Loucy (cell line): ENCODE measurements around the gene CASK.

Source experiments
- H2AFZ ChIP-seq: fragments of 200-600 bp; sonication (generic); 2 replicates; pipeline ENCODE4 v1.6.0; 2016; ENCODE audit warnings: antibody characterized with exemption, mild to moderate bottlenecking, low read length, moderate library complexity
- H3F3A ChIP-seq: fragments of 200-600 bp; 2 replicates; pipeline ENCODE4 v1.6.0; 2016; ENCODE audit warnings: antibody characterized with exemption, low read depth, mild to moderate bottlenecking
- H3K27me3 ChIP-seq: fragments of 200-600 bp; sonication (generic); 2 replicates; pipeline ENCODE4 v1.6.1; 2014; ENCODE audit warnings: low read length, mild to moderate bottlenecking; ENCODE audit not compliant: insufficient read depth, poor library complexity, severe bottlenecking
- H3K36me3 ChIP-seq: fragments of 200-600 bp; sonication (generic); 2 replicates; pipeline ENCODE4 v1.6.1; 2016; ENCODE audit warnings: low read length; ENCODE audit not compliant: insufficient read depth
- H3K4me1 ChIP-seq: fragments of 200-600 bp; sonication (generic); 2 replicates; pipeline ENCODE4 v1.5.1; 2014; ENCODE audit warnings: low read length, mild to moderate bottlenecking; ENCODE audit not compliant: insufficient read depth, poor library complexity, severe bottlenecking
- H3K4me2 ChIP-seq: fragments of 200-600 bp; sonication (generic); 2 replicates; pipeline ENCODE4 v1.6.0; 2014; ENCODE audit warnings: antibody characterized with exemption, low read length, low read depth, mild to moderate bottlenecking; ENCODE audit not compliant: poor library complexity, severe bottlenecking
- H3K4me3 ChIP-seq: fragments of 200-600 bp; sonication (generic); 2 replicates; pipeline ENCODE4 v1.5.1; 2014; ENCODE audit warnings: low read length, mild to moderate bottlenecking, mixed read lengths; ENCODE audit not compliant: poor library complexity, severe bottlenecking
- H3K79me2 ChIP-seq: fragments of 200-600 bp; sonication (generic); 2 replicates; pipeline ENCODE4 v1.6.1; 2014; ENCODE audit warnings: low read length; ENCODE audit not compliant: insufficient read depth
- H3K9ac ChIP-seq: fragments of 200-600 bp; sonication (generic); 2 replicates; pipeline ENCODE4 v1.6.0; 2014; ENCODE audit warnings: mild to moderate bottlenecking, low read depth, low read length, moderate library complexity; ENCODE audit not compliant: poor library complexity, severe bottlenecking
- H3K9me2 ChIP-seq: fragments of 200-600 bp; sonication (generic); replicated peaks from 2 replicates; pipeline ENCODE4 v1.6.1; 2016; ENCODE audit warnings: low read depth, low read length, mixed read lengths
- H3K9me3 ChIP-seq: fragments of 200-600 bp; sonication (generic); 2 replicates; pipeline ENCODE4 v1.6.1; 2014; ENCODE audit warnings: mild to moderate bottlenecking, antibody characterized with exemption, low read length, low read depth; ENCODE audit not compliant: insufficient read depth
- H4K20me1 ChIP-seq: fragments of 200-600 bp; sonication (generic); 2 replicates; pipeline ENCODE4 v1.6.0; 2014; ENCODE audit warnings: antibody characterized with exemption, low read length, mild to moderate bottlenecking; ENCODE audit not compliant: insufficient read depth, poor library complexity, severe bottlenecking
- EZH2phosphoT487 ChIP-seq: fragments of 200-600 bp; IDR thresholded peaks from 2 replicates; pipeline ENCODE4 v1.6.1; 2018; ENCODE audit warnings: antibody characterized with exemption, mild to moderate bottlenecking, moderate library complexity, borderline replicate concordance
- TF ChIP-seq, protein P1 (sequence below): fragments of 200-600 bp; sonication (generic); conservative IDR thresholded peaks from 2 replicates; pipeline ENCODE4 v1.5.1; 2014; ENCODE audit warnings: mild to moderate bottlenecking, antibody characterized with exemption, low read length

Gene CASK

DNA sequence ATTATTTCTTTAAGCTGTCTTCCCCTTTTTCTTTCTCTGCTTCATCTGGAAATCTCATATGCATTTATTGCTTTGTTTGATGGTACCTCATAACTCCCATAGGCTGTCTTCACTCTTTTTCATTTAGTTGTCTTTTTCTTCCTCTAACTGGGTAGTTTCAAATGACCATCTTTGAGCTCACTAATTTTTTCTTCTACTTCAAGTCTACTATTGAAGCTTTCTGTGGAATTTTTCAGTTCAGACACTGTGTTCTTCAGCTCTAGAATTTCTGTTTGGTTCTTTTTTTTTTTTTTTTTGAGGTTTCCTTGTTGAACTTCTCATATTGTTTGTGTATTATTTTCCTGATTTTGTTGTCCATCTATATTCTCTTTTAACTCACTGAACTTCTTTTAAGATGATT, 23.0 kb downstream of the CASK start:
- H3F3A ChIP-seq: no peaks in the 10 kb centered on the region
- H3K79me2 ChIP-seq: peaks cover 39% of the 10 kb centered on the region; the same call in 1 of the 2 replicates
- H2AFZ ChIP-seq: no peak overlapping the region
- no peak overlapping the region for H3K4me3 ChIP-seq
- H3K9ac ChIP-seq: no peak overlapping the region
- H4K20me1 ChIP-seq: no peaks in the 10 kb centered on the region
- H3K4me1 ChIP-seq: no peaks in the 10 kb centered on the region
- H3K4me2 ChIP-seq: no peak overlapping the region
- H3K9me3 ChIP-seq: peaks cover 3% of the 10 kb centered on the region; the same call in 1 of the 2 replicates
- peaks cover 5% of the 10 kb centered on the region; the same call in 1 of the 2 replicates for H3K36me3 ChIP-seq
- H3K27me3 ChIP-seq: no peaks in the 10 kb centered on the region
- H3K9me2 ChIP-seq: no peaks in the 10 kb centered on the region
- no peak for TF ChIP-seq EZH2phosphoT487
- TF ChIP-seq, protein P1, sequence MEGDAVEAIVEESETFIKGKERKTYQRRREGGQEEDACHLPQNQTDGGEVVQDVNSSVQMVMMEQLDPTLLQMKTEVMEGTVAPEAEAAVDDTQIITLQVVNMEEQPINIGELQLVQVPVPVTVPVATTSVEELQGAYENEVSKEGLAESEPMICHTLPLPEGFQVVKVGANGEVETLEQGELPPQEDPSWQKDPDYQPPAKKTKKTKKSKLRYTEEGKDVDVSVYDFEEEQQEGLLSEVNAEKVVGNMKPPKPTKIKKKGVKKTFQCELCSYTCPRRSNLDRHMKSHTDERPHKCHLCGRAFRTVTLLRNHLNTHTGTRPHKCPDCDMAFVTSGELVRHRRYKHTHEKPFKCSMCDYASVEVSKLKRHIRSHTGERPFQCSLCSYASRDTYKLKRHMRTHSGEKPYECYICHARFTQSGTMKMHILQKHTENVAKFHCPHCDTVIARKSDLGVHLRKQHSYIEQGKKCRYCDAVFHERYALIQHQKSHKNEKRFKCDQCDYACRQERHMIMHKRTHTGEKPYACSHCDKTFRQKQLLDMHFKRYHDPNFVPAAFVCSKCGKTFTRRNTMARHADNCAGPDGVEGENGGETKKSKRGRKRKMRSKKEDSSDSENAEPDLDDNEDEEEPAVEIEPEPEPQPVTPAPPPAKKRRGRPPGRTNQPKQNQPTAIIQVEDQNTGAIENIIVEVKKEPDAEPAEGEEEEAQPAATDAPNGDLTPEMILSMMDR: no peak

GRCh38 chrX:41895826-41896225, 27.5 kb downstream of the CASK start:
- Histone ChIP-seq H3K79me2 (peaks cover 16% of the 10 kb centered on the region; the same call in 1 of the 2 replicates), H3K4me1 (no peaks in the 10 kb centered on the region), H3K4me2 (no peak overlapping the region), H3K36me3 (no peaks in the 10 kb centered on the region), H3K27me3 (no peaks in the 10 kb centered on the region), H4K20me1 (no peaks in the 10 kb centered on the region), H2AFZ (no peak overlapping the region), H3F3A (no peaks in the 10 kb centered on the region), H3K4me3 (no peak overlapping the region), H3K9me2 (no peaks in the 10 kb centered on the region), H3K9ac (no peak overlapping the region), H3K9me3 (no peaks in the 10 kb centered on the region; the same call in 1 of the 2 replicates)
- TF ChIP-seq, protein P1: no peak
- TF ChIP-seq EZH2phosphoT487: no peak

GRCh38 chrX:41890026-41890423, 33.3 kb downstream of the CASK start:
- Histone ChIP-seq H3K4me1 (no peaks in the 10 kb centered on the region), H4K20me1 (no peaks in the 10 kb centered on the region), H3K36me3 (no peaks in the 10 kb centered on the region), H3F3A (no peaks in the 10 kb centered on the region), H3K27me3 (no peaks in the 10 kb centered on the region), H3K9me2 (no peaks in the 10 kb centered on the region), H3K79me2 (peaks cover 53% of the 10 kb centered on the region; the same call in 1 of the 2 replicates), H3K9ac (no peak overlapping the region), H2AFZ (no peak overlapping the region), H3K4me2 (no peak overlapping the region), H3K4me3 (no peak overlapping the region), H3K9me3 (no peaks in the 10 kb centered on the region)
- TF ChIP-seq EZH2phosphoT487: no peak
- TF ChIP-seq, protein P1: no peak
